ENCODE measurements around the gene NOP9. TPM values are rescaled to one million over a fixed set of nuclear protein-coding genes. Genes with fewer than 3 reads are reported as not detected.
"Not testable (repeated sequence)": the region's sequence is repeated elsewhere in the genome, so short reads cannot be mapped to it uniquely, and the experiment has no call there.

The NOP9 gene
- total RNA-seq, 1 experiment from 2014 or later = 17.1 TPM

DNA sequence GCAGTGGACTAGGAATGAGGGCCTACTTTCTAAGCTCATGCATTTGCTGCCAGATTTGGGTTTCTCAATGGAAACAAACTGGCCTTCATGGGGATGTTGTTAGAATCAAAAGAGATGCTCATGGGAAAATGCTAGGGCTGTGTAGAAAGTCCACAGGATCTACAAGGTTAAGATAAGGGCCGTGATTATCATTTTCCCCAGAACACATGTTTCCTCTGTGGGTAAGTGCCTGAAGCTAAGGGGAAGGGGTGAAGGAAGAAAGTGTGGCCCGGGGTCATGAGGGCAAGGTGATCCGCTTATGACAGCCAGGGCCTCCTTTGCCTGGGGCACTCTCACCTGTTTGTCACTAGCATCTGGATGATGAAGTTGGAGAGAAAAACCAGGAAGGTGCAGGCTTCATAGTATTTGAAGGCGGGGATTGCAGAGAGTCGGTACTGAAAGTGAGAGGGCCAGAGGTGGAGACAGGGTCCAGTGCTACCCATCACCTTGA is 25.4 kb downstream of the NOP9 start:
- no peak for DNase-seq (ENCODE audit: low read depth)

DNA sequence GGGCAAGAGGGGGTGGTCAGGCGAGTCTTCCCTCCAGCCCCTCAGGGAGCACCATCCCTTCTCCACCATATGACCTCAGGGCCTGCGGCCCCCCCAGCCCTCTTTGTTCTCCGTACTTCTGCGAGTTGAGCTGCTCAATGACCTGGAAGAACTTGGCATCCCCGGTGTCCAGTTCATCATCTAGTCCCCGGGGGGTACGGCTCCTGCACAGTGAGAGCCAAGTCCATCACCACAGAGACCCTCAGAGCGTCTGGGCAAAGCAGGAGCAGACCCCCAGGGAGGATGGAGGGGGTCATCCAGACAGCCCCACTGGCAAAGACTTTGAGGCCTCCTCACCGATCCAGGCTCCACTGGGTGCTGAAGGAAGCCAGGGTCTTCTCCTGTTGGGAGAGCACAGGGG is 26.3 kb downstream of the NOP9 start:
- no peak for DNase-seq (ENCODE audit: low read depth)

DNA sequence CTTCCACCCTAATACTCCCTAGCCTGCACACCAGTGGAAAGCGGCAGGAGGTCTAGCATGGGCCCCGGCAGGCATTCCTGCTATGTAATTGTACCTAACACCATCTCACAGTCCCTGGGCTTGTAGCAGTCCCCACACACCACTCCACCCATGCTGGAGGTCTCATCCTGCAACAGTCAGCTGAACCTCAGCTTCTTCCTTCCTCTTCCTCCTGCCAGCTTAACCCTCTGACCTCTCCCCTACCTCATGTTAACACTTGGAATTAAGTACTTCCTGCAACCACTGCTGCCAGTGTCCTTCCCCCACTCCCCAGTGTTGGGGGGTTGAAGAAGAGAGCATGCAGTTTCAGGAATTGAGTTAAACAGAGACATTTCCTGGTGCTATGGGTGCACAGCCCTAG is 27.7 kb downstream of the NOP9 start:
- no peak for DNase-seq (ENCODE audit: low read depth)

DNA sequence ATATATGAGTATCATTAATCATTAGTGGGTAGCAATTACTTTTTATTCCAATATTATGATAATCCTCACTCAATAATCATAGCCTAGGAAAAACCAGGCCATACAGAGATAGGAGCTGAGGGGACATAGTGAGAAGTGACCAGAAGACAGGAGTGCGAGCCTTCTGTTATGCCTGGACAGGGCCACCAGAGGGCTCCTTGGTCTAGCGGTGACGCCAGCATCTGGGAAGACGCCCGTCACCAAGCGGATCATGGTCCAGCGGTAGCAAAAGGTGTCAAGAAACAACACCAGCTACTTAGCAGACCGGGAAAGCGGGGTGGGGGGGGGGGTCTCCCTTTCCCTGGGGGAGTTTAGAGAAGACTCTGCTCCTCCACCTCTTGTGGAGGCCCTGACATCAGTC is 28.3 kb downstream of the NOP9 start:
- not testable (repeated sequence) for DNase-seq (ENCODE audit: low read depth)

DNA sequence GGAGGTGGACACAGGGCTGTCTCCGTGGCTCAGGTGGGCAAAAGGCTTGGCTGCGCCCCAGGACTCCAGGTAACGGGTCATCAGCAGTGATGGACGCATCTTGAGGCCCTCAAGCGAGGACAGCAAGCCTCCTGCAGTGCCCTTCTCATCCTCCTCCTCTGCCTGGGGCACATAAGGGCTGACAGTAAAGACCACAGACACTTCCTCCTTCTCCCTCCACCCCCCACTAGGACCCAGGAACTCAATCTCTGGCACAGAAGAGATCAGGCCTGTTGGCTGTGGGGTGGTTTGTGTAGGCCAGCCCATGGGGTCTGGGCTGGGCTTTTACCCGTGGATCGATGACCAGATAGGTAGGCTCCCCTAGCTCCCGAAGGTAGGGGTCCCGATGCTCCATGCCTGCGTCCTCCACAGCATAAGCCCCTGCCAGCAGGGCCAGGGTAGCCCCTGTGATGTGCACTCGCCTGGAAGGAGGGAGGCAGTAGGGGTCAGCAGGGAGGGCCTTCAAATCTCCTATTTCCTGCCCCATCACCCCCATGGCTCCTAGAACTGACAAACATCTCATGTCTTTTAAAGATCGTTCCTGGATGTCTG is 29.5 kb downstream of the NOP9 start:
- no peak for DNase-seq (ENCODE audit: low read depth)

DNA sequence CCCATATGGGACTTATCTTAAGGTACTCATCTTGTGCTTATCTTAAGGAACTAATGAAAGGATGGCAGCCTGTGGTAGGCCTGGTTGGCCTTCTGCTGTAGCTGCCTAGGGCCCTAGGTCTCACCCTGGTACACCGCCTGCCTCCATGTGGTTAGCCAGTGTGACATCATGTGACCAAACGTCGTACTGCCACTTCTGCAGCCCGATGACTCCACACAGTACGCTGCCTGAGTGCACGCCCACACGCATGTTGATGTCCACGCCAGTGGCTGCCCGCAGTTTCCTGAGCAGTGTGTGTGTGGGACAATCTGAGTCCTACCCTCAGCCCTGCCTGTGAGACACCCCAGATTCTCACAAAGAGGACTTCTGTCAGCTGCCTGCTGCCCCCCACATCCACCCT is 30.1 kb downstream of the NOP9 start:
- no peak for DNase-seq (ENCODE audit: low read depth)

DNA sequence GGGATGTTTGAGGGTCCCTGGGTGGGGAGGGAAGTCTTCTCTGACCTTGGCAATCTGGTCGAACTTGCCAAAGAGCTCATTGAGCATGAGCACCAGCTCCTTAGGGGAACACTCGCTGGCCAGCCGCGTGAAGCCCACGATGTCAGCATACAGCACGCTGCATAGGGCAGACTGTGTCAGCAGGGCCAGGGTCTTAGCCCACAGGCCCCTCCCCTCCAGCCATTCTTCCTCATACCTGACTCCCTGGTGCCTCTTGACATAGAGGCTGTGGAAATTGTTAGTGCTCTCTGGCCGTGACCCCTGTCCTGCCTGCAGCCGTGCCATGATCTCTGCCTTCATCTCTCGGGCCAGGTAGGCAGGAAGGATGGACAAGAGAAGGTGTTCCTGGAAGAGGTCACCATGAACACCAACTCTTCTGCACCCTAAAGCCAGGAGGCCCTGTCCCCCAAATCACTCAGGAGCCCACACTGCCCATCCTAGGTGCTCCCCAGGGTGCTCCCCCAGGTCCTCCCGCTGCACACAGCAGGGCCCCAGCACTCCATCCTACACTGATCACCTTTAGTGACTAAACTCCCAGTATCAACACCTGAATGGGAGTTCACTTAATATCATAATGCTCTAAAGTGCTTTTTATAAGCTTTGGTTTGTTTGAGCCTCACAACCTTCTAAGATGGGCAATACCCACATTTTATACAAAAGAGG is 31.5 kb downstream of the NOP9 start:
- DNase-seq (ENCODE audit: low read depth) = no peak

DNA sequence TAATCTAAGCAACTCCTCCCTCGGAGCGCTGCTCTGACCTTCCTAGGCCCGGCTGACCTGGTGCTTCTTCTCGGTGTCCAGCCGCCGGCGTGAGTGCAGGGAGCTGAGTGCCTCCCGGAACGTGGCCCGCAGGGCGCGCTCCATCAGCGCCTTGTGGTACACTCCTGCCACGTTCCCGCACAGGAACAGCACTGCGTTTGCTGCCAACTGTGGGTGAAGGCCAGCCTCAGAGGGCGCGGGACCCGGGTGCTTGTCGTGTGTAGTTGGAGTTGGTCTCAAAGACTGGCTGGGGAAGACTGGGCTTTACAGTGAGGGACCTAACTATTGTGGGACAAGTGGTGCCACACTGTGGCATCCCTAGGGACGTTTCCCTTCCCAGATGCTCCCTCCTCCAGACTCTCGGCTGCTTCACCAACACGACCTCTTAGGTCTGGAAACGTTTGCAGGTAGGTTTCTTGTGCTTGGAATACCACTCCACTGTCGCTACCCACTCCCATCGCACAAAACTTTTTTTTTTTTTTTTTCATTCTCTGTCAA is 32.1 kb downstream of the NOP9 start:
- DNase-seq (ENCODE audit: low read depth) = no peak

DNA sequence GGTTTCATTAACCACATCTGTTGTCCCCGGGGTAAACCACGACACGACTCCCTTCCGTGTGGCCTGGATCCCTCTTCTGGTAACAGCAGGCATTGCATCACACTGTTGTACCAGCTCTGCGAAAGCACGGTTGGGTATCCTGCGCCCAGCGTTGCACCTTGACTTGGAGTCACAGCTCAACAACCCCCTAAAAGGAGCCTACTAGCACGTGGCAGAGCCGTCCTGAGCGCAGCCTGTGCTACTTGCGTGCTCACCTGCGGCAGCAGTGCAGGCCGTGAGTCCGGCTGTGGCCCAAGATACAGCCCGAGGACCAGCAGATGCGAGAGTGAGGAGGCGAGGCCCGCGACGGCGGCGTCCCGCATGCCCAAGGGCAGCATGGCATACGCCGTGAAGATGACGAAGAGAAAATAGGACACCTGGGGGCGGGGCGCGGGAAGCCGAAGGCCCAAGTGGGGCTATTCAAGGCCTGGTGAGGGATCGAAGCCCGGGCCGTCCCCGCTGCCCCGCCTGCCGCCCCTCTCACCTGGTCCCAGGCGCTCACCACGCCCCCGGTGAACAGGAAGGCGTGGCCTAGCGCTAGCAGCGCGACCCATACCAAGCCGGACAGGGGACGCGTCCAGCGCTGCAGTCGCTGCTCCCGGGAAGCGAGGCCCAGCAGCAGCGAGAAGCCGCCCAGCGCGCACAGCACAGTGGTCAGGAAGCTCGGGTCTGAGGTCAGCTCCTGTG is 32.8 kb downstream of the NOP9 start:
- DNase-seq (ENCODE audit: low read depth) = peak; percentile 73

DNA sequence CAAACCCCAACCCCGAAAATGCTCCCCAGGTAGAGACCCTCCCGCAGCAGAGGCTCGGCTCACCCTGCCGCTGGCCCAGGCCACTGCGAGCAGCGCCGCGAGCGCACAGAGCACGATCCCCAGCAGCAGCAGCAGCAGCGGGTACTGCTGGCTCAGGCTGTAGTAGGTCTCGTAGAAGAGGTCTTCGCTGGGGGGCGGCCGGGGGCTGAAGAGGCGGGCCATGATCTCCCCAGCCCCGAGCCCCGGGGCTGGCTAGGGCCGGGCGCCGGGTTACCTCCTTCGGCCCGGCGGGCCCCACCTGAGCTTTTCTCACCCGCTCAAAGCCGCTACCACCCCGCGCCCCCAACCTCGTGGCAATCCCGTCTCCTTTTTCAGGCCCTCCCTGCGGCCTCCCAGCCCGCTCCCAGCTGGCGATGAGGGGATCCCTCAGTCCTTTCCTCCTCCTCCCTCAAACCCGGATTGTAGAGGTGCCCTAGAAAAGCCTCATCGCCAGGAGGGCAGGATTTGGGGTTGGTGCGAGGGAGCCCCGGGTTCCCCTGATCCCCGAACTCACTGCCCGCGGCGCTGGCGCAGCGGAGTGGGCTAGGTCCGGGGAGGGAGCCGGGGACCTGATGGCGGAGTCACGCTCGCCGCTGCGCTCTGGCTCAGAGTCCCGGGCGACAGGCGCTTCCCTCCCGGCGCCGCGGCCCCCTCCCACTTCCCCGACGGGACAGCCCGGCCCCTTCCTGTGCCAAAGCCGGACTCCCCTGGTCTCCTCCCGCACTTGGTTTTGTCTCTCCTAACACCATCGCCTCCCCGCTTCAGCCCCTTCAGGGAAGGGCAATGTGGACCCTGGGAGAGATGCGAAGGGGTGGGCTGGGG is 35.0 kb downstream of the NOP9 start, which contains the start of gene ADCY4:
ADCY4 (minus strand) TSS at position 641 of the 861 bp plus-strand sequence; CDS start at position 222, 419 bp downstream.
- DNase-seq (ENCODE audit: low read depth) = no peak

DNA sequence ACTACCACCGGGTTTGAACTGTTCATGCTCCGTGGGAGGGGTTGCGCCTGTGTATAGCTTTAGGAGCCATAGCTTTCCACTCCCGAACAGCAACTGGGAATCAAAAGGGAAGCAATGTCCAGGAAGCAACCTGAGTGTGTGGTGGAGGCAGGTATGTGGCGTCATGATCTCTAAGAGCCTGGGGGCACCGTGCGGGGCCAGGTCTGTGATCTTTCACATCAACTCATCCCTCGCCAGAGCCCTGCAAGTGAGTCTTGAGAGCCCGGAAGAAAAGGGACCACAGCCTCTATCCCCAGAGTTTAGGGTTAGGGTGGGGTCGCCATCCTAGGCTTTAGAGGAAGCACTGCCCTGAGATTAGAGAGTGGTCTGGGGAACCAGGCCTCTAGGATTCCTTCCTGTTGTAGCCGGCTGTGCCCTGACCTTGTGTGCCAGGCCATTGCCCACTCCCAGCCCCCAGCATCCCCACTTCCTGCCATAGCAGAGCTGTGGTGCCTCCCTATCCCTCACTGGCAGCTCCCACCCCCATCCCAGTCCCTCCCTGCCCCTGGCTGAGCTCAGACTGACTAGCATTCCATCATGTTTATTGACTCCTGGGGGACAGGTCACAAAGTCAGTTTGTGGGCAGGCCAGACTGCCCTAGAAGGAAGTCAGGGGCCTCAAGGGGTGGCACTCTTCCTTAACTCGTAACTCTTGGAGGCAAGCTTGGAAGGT is 36.0 kb downstream of the NOP9 start:
- DNase-seq (ENCODE audit: low read depth) = no peak

DNA sequence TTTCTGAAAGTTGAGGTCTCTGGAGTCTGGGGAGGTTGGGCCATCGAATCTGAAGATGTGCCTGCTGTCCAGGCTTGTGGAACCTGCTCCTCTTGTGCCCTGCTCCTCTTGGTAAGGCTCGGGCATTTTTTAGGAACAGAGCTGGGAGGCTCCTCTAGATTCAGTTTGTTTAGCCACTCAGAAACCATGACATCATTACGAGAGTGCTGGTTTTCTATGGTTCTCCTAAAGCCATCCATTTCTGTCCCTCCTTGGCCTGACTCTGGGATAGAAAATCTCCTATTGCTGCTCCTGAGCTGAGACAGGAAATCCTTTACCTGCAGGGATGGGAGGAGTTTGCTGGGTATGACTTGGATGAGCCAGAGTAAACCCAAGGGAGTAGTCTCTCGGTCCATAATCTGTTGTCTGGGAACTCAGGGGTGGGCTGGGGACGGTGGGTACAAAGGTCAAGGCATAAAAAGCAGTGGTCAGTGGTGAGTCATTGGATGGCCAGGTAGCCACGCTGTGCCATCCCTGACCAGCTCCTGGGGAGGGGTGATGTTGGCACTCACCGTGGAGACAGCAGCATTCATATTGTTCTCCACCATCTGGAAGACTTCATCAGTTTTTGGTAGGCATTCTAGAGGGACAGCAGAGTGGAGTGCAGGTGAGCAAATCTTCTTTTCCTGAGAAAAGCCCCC is 37.6 kb downstream of the NOP9 start:
- DNase-seq (ENCODE audit: low read depth) = no peak

DNA sequence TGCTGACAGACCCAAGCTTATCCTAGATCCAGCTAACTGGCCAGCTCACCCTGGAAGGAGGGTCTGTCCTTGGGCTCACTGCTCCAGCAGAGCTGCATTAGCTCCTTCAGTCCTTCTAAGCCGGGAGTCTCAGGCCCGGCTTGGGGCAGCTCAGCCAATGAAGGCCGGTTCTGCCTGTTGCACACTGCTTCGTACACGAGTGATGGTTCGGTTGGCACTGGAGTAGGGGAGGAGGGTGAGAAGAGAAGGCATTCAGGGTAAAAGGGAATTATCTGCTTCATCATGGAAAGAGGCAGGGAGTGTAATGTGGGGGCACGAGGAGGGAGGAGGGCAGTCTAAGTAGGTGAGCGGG is 38.1 kb downstream of the NOP9 start:
- DNase-seq (ENCODE audit: low read depth) = no peak

DNA sequence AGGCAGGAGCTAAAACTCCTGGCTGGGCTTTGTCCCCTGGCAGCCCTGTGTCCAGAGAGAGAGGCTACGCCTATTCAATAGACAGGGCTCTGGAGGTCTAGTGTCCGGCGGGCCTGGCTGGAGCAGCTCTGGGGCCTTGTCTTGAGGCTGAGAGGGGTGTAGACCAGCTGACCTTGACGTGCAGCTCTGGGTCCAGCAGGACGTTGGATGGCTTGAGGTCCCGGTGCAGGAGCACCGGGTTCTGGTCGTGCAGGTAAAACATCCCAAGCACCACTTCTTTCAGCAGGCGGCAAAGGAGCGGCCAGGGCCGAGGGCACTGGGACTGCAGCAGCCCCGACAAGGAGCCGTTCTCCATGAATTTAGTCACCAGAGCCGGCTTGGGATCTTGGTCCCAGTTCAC is 39.2 kb downstream of the NOP9 start:
- DNase-seq (ENCODE audit: low read depth) = no peak

DNA sequence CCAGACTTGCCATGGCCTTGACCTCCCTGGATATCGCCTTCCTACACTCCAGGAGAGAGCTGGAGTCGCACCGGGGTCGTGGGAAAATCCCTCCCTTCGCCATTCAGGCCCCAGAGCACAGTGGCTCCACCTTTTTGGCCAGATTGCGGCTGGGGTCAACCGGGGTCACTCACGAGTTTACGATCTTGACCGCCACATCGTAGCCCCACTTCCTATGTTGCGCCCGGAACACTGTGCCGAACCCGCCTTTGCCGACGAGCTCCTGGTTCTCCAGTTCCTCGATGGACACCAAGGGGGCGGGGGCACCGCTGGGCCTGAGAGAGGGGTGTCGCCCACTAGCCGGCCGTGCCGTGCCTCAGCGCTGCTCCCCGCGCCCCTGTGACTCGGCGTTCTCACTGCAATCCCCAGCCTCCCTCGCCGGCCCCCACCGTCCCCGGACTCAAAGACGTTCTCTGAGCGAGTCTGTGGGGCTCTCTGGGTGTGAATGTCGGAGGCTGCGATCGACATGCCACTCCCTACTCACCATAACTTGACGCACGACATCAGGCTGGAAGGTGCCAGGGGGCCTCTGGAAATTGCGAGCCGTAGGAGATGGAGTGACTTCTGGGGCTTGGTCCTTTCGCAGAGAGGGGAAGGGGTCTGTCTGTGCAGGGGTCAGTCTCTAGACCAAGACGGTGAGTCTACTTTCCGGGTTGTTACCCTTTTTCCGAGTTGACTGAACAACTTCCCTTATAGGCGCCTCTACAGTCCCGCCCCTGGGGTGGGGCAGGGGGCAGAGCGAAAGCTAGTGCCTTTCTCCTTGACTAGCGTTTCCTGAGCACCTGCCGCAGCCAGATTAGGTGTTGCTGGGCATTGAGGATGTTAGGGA is 39.9 kb downstream of the NOP9 start, which contains the start of gene RIPK3:
RIPK3 (minus strand) TSS at position 708 of the 868 bp plus-strand sequence; CDS start at position 543, 165 bp downstream.
- no peak for DNase-seq (ENCODE audit: low read depth)

DNA sequence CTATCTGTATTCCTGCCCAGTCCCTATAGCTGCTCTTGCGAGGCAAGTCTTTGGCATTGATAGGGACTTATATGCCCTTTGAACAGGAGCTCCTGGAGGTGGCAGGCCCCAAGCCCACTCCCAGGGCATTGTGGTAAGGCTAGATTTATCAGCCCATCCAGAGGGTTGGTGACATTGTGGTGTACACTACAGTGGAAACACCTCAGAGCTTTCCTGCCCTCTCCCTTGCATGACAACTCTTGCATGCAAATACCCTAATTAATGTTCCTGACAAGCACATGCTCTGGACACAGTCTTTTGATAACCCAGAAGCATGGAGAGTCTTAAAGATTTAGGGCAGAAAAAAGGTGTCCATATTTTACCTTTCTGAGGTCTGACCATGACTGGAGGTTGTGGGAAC is 41.0 kb downstream of the NOP9 start:
- no peak for DNase-seq (ENCODE audit: low read depth)

DNA sequence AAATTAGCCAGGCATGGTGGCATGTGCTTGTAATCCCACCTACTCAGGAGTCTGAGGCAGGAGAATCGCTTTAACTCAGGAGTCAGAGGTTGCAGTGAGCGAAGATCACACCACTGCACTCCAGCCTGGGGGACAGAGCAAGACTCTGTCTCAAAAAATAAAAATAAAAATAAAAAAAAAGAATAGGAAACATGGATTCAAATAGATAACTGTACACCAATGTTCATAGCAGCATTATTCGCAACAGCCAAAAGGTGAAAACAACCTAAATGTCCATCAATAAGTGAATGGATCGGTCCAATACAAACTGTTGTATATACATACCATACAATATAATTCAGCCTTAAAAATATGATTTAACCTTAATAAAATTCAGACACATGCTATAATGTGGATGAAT is 43.2 kb downstream of the NOP9 start:
- no peak for DNase-seq (ENCODE audit: low read depth)

DNA sequence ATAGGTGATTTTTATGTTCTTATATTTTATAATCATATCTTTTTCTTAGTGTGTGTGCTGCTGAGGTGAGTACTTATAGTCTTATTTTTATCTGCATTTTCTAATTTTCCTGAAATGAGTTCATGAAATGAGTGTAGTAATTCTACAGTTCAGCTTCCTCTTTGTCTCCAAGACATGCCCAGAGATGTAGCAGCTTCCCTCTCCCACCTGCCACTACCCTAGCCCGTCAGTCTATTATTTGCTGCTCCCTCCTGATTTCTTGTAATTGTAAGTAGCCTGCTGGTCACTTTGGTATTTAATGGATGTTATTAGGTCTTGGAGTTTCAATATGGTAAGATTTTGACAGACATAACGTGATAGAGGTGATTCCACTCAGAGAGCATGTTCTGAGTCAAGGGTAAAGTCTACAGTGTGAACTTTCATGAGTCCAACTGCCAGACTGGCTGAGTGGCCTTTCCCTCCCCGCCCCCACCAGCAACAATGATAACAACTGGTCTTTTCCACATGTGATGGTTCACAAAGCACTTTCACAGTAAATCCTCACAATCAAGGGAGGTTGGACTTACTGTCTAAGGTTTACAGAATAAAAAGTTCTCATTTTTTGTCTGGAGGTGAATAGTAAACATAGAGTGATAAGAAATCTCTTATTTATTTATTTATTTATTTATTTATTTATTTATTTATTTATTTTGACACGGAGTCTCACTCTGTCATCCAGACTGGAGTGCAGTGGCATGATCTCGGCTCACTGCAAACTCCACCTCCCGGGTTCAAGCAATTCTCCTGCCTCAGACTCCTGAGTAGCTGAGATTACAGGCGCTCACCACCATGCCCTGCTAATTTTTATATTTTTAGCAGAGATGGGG is 44.4 kb downstream of the NOP9 start:
- no peak for DNase-seq (ENCODE audit: low read depth)

All from Daoy (cell line).